ENCODE data around the gene FOXP4.

The FOXP4 gene

DNA sequence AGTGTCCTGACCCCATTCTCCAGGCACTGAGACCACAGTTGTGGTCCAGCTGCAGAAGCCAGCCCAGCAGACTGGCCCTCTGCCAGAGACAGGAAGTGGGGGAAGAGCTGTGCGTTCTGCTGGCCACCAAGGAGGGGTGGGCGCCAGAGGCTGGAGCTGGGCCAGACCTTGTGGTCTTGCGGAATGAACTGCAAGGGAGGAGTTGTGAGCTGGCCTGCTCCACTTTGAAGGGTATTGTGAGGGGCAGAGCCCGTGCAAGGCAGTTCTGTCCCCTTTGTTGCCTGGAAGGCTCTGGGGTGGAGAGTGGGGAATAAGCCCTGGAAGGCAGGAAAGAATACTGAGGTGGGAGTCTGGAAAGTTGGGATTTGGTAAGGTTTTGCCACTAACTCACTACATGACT is 88.5 kb downstream of the FOXP4 start:
- DNase-seq, result no peak

DNA sequence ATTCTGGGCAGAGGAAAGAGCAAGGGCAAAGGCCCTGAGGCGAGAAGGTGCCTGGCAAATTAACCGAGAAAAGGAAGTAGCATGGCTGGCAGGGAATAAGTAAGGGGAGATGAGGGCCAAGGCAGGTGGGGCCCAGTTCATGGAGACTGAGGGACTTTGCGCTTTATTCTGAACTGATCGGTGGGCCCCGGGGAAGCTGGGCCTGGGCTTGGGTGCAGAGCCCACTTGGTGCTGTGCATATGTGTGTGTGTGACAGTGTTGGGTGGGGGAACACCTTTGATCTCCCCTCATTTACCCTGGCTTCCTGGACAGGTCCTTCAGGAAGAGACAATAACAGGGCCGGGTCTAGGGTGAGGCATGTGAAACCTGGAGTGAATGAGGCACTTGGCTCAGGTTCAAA is 89.2 kb downstream of the FOXP4 start:
- DNase-seq, result no peak

DNA sequence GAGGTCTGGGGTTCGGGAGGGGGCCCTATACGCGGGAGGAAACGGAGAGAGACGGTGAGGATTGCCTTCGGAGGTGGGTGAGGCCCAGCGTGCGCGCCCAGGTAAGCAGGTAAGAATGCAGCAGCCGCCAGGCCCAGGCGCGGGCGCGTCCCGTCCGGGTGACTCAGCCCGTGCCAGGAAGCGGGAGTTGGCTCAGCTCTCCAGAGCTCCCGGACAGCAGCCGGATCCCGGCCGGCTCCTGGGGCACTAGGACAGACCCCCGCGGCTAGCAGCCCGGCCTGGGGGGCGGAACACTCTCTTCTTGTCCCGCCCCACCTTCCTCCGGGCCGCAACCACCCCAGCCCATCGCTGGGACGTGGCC is 90.6 kb downstream of the FOXP4 start:
- no peak for DNase-seq

DNA sequence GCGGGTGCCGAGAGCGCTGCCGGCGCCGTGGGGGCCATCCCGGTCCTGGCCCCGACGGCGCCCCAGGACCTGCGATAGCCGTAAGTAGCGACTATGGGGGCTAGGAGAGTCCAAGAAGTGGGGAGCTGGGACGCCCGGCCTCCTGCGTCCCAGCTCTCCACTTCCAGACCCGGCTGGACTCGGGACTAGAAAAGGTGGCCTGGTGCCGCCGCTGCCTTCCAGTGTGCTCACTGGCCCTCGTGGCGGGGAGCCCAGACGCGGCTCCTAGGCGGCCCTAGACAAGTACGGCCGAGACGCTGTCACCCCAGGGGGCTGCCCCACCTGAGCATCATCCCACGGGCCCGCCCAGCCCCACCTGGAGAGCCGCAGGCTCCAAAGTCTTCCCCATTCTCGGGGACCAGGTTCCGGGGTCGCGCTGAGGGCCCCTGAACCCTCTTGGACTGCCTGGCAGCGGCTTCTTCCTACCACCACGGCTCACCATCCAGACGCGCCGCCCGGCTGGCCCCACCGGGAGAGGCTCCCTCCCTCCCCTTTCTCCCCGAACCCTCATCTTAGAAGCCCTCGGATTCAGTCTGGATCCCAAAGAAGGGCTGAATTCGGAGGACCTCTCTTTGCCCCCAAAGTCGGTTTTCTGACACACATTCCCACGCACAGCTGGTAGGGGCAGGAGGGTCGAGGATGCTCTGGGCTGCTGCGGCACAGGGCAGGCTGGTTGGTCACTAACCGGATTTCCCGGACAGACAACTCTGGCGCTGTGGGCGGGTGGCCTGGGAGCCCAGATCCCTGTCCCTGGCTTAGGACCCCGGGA is 91.2 kb downstream of the FOXP4 start:
- no peak for DNase-seq

DNA sequence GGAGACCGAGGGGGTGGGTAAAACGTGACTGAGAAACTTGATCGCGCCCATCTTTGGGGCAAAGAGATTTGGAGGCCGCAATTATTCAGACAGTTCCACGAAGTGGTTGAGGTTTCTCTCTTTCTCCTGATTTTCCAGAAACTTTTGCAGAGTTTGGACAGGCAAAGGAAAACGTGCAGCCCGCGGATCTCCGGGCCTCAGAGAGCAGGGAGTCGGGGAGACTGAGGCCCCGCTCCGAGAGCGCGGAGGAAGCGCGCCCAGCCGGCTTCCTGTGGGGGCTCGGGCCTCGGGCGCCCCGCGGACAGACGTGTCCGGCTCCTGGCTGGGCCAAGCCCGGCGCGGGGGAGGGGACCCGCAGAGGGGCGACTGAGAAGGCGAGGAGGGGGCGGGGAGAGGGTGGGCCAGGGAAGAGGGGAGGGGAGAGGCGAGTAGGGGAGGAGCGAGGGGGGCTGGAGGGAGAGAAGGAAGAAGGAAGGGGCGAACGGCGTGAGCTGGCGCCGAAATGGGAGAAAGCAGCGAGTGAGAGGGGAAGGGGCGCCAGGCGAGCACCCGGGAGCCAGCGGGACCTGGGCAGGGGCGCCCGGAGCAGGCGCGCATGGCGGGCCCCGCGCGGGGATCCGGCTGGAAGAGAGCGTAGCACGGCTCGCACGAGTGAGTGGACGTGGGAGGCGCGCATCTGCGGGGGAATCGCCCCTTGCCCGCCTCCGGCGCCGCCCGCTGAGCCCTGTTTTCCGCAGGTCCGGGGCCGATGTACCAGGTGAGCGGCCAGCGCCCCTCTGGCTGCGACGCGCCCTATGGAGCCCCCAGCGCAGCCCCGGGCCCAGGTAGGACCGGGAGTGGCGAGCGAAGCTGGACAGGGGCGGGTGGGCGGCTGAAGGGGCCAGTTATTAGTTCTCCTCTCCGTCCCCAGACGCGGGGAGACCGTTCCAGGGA is 92.1 kb downstream of the FOXP4 start, which contains the start of gene MDFI:
Gene MDFI, plus strand, starts transcription at position 467 of the 933 bp plus-strand sequence. Its CDS starts 282 bp downstream, at position 749.
- DNase-seq, result no peak

DNA sequence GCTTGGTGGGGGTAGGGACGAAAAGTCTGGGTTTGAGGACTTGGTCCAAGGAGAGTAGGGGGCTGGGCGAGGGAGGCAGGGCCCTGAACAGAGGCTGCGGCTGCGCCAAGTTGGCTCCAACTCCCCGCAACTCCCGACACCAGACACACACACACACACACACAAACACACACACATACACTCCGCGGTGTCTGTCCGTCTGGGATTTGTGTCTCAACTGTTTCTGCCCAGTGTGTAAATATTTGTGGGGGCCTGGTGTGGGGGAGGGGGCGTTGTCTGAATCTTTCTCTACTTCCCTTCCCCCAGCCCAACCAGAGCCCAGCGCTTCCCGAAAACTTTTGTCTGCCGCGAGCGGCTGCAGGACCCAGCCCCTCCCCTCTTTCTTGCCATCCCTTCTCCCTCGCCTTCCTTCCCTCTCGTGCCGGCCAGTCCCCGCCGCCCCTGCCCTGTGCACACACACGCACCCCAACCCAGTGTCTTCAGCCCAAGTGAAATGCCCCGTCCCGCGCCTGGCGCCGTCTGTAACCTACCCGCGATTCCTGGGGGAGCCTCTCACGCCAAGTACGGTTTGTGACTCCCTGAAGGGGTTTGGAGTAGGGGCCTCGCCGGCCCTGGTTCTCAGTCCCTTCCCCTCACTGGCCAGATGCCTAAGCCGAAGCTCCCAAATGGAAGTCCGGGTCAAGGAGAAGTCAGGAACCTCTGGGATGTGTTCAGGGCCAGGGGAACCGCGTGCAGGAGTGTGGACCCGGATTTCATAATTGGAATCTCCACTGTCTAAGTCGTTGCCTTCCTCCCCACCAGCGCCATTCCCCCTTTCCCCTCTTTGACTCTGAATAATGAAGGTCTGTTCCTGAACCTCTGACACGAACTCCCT is 93.0 kb downstream of the FOXP4 start:
- DNase-seq, result no peak

DNA sequence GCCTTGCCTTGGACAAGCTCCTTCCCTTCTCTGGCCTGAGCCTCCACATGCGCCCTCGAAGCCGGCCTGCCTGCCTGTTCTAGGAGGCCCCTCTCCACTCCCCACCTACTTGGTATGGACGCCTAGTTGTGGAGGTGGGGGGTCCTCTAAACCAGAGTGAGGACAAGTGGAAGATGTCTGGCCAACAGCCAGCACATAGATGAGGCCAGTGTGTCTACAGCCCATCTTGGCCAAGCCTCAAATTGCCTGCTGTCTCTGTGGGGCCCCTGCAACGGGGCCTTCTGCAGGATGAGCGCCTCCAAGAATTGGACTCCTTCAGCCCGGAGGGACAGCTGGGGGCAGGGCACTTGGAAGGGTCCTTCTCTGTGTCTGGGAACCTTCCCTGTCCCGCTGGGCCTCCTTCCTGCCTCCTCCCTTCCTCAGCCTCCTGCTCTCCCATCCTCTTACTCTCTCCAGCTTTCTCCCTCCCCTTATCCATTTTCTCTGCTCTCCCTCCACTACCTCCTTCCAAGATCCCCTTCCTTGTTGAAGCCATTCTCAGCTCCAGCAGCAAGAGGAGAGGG is 93.7 kb downstream of the FOXP4 start:
- DNase-seq, result no peak

DNA sequence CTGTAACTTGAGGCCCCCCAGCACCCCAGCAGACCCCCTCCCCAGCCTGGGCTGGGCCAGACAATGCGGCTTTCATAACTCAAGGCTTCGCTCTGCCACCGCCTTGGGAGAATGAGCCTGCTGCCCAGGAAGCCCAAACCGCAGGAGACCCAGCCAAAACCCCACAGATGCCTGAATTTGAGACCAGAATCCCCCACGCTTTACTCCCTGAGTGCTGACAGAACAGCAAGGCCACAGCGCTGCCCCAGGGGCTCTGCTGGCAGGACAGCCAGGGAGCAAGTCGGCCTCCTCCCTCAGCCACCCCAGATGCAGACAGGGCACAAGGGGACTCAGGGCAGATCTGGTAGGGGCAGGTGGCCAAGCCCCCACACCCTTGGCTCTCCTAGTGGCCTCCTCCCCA is 94.2 kb downstream of the FOXP4 start:
- DNase-seq, result no peak

DNA sequence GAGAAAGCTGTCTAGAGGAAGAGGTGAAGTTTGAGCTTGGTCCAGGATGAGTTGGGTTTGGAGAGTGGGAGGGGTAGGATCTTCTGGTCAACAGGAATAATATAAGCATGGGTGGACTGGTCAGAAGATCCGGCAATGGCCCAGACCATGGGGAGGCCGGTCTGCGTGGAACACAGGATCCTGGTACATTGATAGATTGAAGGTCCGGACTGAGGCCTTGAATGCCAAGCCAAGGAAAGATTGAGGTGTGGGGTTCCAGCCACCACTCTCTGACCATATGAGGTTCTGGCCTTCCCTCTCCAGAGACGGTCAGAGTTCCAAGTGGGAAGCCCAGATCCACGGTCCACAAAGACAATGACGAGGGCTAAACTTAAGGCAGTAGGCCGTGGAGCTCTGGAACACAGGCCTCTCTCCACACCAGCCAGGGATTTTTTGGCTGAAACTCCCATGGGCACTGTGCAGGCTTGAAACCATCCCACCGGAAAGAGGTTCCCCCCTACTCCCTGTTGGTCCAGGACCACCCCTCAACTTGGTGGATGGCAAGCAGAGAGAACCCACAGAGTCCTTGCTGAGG is 95.3 kb downstream of the FOXP4 start:
- no peak for DNase-seq

DNA sequence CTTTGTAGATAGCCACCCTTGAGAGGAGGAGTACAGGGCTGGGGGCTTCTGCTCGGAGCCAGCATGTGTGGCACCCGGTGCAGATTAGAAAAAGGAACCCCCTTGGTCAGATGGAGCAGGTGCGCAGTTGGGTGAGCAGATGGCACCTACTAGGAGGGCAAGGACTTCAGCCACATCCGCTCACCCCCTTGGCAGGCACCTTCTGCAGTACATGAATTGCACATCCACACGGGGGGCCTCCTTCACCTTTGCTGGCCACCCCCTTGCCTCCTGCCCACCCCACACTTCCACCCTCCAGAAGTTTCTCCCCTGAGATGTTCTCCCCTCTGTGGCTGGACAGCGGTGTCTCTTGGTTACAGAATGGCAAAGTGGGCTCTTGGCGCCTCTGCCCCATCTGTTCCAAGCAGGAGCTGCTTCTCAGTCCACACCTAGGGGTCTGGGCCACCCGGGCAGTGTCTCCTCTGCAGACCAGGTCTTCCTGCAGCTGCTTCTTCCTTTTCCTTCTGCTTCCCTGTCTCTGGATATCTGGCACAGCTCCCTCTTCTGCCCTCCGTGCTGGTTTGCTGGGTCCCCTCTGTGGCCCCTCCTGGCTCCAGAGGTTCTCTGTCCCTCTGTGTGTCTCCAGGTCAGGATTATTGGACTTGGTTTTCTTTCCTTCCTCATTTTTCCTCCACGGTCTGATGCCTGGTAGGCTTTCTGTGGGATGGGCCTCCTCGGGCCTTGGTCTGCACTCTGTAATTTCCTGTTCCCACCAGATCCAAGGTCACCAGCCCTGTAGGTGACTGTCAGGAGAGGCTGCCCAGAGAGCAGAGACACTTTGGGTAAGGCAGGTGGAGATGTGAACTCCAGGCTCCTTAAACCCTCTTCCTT is 96.1 kb downstream of the FOXP4 start:
- no peak for DNase-seq

DNA sequence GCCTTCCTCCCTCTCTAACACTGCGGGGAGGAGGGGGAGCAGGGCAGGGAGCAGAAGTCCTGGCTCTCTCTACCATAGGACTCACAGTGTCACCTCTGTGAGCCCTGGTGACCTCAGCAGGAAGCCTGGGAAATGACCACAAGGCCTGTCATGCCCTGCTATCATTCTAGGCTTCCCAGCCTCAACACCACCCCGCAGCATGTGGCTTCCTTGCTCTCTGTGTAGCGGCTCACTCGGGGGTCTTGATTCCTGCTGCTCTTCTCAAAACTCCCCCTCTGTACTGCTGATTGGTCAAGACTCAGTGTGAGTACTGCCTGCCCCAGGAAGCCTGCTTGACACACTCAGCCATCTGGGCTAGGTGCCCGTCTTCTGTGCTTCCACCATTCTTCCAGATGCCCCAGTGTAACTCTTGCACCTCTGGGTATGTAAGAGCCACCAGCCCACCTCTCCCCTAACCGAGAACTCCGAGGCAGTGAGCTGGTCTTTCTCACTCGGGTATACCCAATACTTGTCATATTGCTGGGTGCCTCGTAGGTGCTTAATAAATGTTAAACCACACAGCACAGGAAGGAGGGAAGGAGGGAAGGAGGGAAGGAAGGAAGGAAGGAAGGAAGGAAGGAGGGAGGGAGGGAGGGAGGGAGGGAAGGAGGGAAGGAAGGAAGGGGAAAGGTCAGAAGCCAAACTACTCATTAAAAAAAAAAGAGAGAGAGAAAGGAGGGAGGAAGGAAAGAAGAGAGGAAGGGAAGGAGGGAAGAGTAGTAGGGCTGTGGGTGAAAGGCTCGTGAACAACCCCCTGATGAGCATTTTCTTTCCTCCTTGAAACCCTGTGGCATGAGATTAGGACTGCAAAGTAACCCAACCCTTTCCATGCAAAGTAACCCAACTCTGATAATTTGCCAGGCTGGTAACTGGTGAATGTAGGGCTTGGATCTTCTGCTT is 97.0 kb downstream of the FOXP4 start:
- DNase-seq, result no peak

DNA sequence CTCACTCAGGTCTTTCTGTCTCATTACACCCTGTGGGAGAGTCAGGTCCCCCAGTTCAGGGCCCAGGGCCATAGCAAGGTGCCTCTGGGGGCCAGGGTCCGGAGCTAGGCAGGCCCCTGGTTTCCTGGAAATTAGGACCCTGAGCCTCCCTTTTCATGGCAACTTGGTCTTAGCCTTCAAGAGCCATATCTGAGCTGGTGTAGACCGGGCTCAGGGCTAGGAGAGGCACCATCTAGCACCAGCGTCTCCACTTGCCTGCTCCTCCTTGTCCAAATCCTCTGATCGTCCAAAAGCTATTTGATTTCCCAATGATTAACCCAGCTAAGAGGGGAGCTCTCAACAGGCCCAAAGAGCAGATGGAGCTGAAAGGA is 97.7 kb downstream of the FOXP4 start:
- DNase-seq, result no peak

DNA sequence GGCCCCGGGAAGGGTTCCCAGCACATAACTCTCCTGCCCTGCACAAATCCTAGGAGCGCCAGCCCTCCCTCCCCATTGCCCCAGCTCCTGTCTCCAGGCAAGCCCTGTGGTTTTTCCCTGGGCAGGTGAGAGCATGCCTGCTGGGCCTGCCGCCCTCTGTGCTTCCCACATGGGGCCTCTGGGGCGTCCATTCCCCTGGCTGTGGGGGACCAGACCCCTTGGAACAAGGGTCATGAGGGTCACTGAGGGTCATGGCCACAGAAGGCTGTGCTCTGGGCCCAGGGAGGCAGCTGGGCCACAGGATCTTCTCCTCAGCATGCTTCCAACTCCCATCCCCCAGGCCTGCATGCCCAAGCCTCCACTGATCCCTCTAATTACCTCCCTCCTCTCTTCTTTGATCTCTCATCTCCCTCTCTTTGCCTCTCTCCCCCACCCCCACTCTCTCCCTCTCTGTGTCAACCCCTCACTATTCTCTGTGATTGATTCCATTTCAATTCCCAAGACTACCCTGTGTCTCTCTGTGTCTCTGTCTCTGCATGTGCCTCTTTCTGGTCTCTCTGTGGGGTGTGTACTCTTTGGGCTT is 98.2 kb downstream of the FOXP4 start:
- no peak for DNase-seq

DNA sequence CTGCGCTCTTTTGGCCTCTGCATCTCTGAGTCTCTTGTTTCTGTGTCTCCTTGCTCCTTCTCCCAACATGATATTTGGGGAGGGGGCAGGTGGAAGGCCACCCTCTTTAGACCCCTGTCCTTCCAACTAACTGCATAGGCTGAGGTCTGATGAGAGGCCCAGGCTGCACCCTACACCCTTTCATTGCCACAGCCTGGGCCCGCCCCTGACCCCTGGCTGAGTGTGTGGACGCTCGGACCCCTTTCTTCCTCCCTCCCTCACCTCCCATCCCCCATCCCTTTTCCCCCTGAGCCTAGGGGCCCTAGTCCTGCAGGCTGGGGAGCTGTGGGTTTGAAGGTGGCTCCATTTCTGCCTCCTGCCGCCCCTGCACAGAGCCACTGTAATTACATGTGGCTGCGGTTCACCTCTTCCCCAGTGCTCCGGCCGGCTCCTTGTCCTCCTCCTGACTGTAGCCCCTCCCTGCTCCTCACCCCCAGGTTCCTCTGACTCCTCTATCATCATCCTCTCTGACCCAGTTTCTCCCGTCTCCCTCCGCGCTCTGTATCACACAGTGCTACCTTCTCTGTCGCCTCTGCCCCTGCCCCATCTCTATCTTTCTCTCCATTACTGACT is 98.9 kb downstream of the FOXP4 start:
- no peak for DNase-seq

DNA sequence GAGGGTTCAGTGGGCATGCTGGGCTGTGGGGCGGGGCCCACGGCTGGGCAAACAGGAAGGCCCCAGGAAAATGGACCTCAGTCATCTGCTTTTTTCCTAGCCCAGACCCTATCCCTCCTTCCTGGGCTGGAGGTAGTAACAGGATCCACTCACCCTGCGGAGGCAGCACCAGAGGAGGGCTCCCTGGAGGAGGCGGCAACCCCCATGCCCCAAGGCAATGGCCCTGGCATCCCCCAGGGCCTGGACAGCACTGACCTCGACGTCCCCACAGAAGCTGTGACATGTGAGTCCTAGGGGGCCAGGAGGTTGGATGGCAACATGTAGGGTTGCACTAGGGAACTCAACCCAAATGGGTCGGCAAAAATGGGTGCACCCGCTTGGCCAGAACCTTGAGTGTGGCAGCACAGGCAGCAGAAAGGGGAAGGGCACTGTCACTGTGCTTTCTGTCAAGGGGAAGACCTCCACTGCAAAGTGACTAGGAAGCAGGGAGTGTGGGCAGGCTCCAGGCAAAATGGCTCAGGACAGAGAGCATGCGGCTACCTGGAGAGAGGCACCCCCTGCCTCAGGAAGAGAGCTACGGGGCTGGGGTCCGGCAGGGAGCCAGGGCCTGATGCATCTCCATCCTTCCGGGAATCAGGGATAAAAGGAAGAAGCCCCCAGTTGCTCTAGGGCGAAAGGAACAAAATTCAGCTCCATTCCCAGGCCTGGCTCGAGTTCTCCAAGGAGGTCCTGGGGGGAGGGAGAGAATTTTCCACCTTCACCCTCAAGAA is 100.0 kb downstream of the FOXP4 start:
- DNase-seq, result no peak

DNA sequence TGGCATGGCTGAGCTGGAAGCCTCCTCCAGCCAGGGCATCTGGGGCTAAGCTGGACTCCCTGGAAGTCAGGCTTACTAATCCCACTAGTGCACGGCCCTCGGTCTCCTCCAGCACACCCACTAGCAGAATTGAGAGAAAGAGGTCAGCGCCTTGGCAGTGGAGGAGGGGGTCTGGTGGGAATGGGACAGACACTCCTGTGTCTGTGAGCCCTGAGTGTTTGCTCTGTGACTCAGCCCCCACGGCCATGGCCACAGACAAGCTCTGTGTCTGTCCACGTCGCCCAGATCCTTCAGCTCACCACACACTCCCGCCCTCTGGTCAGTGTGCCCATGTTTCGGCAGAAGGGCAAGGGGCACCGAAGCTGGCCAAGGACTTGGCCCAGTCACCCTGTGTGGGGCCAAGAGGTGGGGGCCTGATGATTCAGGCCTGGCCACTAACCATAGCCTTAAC is 100.9 kb downstream of the FOXP4 start:
- no peak for DNase-seq

DNA sequence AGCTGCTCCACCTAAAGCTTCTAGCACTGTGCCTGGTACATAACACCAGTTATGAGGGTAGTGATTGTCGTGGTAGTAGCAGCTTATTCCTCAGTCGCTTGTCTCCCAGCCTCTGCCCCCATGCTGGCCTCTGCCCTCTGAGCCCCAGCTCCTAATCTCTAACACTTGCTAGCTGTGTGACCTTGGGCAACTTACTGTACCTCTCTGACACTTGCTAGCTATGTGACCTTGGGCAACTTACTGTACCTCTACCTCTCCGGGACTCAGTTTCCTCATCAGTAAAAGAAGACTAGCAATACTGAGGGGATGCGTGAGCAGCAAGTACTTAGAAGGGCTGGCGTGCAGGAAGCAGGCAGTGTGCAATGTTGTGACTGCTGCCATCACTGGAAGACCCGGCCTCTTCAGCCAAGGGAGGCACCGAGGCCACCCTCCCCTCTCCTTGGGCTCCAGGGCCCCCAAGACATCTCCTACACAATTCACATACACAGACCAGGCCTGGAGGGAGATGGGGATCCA is 101.9 kb downstream of the FOXP4 start:
- no peak for DNase-seq

DNA sequence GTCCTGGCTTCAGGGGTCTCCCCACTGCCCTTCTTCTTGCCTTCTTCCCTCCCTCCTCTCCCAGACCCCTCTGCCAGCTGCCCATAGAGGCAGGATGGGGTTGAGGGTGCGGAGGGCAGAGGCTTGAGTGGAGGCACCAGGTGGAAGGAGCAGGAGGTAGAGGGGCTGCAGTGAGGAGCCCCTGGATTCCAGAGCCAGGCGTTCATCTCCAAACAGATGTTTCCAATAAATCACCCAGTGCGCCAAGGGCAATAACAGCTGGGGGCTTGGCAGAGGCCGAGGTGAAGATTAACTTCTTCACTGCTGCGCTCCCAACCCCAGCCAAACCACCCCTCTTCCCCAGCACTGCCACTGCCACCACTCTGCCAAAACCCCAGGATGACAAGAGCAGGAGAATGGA is 102.7 kb downstream of the FOXP4 start:
- no peak for DNase-seq

Data from stimulated activated CD4-positive, alpha-beta T cell treated with anti-CD3 and anti-CD28 coated beads, Interleukin-4, amount 100 ng/mL, for 1 hour (primary cell).